IMR-90 (cell line): ENCODE data around the gene CTIF.

Experiments
- CTCF ChIP-seq: conservative IDR thresholded peaks from 2 replicates; pipeline ENCODE4 v1.5.1; 2012; ENCODE audit warnings: mild to moderate bottlenecking, low read depth, low read length, improper control_type of control experiment
- MAFK ChIP-seq: IDR thresholded peaks from 2 replicates; pipeline ENCODE4 v1.6.1; 2012; ENCODE audit warnings: low read depth, low read length, improper control_type of control experiment
- POLR2A ChIP-seq: IDR thresholded peaks from 2 replicates; pipeline ENCODE4 v1.6.1; 2012; ENCODE audit warnings: mild to moderate bottlenecking, low read depth, low read length
- RAD21 ChIP-seq: IDR thresholded peaks from 2 replicates; pipeline ENCODE4 v1.6.1; 2012; ENCODE audit warnings: low read length, improper control_type of control experiment

GRCh38 chr18:48771641-48772375, 233.0 kb downstream of the CTIF start:
- no peak for TF ChIP-seq CTCF
- no peak for TF ChIP-seq RAD21
- no peak for TF ChIP-seq POLR2A
- TF ChIP-seq MAFK, result no peak
